Colon (tissue), 2 donors: ENCODE measurements around the gene CCK.

Experiments
- FAIRE-seq: peaks from 2 replicates; lab custom pipeline; 2012; peaks lifted over from hg19 to GRCh38; lab: Jason Lieb, UNC
- donor health status: control.
- donor health status: control.

CCK gene

GRCh38 chr3:42225486-42226363, 40.3 kb downstream of the CCK start:
- no peak for FAIRE-seq

GRCh38 chr3:42224658-42225421, 41.1 kb downstream of the CCK start:
- FAIRE-seq = no peak

- FAIRE-seq = no peak
Measured at GRCh38 chr3:42224178-42224577, 41.8 kb downstream of the CCK start.

- FAIRE-seq = no peak
Measured at GRCh38 chr3:42222942-42223693, 42.9 kb downstream of the CCK start.

- FAIRE-seq = no peak
Measured at GRCh38 chr3:42220436-42221121, 45.4 kb downstream of the CCK start.

- FAIRE-seq = no peak
Measured at GRCh38 chr3:42216931-42217333, 49.1 kb downstream of the CCK start.

- FAIRE-seq = no peak
Measured at GRCh38 chr3:42216302-42216701, 49.7 kb downstream of the CCK start.

GRCh38 chr3:42214565-42215283, 51.3 kb downstream of the CCK start:
- FAIRE-seq = no peak

GRCh38 chr3:42214064-42214463, 51.9 kb downstream of the CCK start:
- no peak for FAIRE-seq

GRCh38 chr3:42213417-42213816, 52.6 kb downstream of the CCK start:
- FAIRE-seq = no peak

- FAIRE-seq = no peak
Measured at GRCh38 chr3:42210726-42211125, 55.3 kb downstream of the CCK start.

GRCh38 chr3:42209917-42210316, 56.1 kb downstream of the CCK start:
- FAIRE-seq = no peak
